ENCODE results near the gene VHLL.
"Not testable (repeated sequence)": the region's sequence is repeated elsewhere in the genome, so short reads cannot be mapped to it uniquely, and the experiment has no call there.

Gene VHLL

DNA sequence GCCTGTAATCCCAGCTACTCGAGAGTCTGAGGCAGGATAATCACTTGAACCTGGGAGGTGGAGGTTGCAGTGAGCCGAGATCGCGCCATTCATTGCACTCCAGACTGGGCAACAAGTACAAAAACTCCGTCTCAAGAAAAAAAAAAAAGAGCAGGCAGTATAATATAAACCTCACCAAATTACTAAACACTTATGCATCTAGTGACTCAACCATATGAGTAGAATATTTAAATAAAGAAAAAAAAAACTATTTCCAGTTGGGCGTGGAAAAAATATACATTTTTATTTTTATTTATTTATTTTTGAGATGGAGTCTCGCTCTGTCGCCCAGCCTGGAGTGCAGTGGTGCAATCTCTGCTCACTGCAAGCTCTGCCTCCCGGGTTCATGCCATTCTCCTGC is 24.1 kb upstream of the VHLL start:
- H3K36me3 ChIP-seq (ENCODE audit: control insufficient read depth, insufficient read depth, low read length): peaks cover 19% of the 10 kb centered on the region
- H3K27ac ChIP-seq (ENCODE audit: low read depth, low read length); H3K4me1 ChIP-seq (ENCODE audit: control insufficient read depth, low read depth, low read length); H3K79me1 ChIP-seq (ENCODE audit: low read length); H3K4me3 ChIP-seq (ENCODE audit: low read length); H3K56ac ChIP-seq (ENCODE audit: low read length); H3K4ac ChIP-seq (ENCODE audit: low read depth, low read length); H2BK15ac ChIP-seq (replicated peaks; ENCODE audit: low read depth); H3K27me3 ChIP-seq (ENCODE audit: insufficient read depth, low read length, poor library complexity); H2BK120ac ChIP-seq (ENCODE audit: low read depth, low read length); H3K18ac ChIP-seq (ENCODE audit: low read length); H3K23ac ChIP-seq (ENCODE audit: low read length); H2AK5ac ChIP-seq (ENCODE audit: low read length); H4K8ac ChIP-seq (ENCODE audit: low read depth, low read length); H4K5ac ChIP-seq (ENCODE audit: low read length); DNase-seq; H2BK5ac ChIP-seq (ENCODE audit: low read length); H3K79me2 ChIP-seq (ENCODE audit: control insufficient read depth, insufficient read depth, low read length); H3K4me2 ChIP-seq (ENCODE audit: low read length); H3K9ac ChIP-seq (ENCODE audit: low read length): not testable (repeated sequence)
- no CpG with 5 or more reads among the region's 9 CpGs for WGBS (ENCODE audit: extremely low coverage, insufficient coverage, low lambda C conversion rate)

DNA sequence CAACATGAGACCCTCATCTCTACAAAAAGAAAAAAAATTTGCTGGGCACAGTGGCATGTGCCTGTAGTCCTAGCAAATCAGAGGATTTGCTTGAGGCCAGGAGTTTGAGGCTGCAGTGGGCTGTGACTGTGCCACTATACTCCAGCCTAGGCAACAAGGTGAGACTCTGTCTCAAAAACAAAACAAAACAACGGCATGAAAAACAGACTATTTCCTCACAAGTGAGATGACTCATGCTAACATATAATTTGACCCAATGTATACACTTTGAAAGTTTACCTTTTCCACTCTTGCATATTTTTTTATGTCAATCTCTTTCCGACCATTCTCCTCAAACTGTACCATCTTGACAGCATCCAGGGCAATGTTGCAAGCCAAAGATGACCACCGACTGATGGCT is 21.5 kb upstream of the VHLL start:
- H3K79me2 ChIP-seq (ENCODE audit: control insufficient read depth, insufficient read depth, low read length): no peaks in the 10 kb centered on the region
- H4K5ac ChIP-seq (ENCODE audit: low read length): no peak overlapping the region
- no peak for DNase-seq
- H3K4me1 ChIP-seq (ENCODE audit: control insufficient read depth, low read depth, low read length): no peaks in the 10 kb centered on the region
- no peak overlapping the region for H3K4me2 ChIP-seq (ENCODE audit: low read length)
- H3K9ac ChIP-seq (ENCODE audit: low read length): no peak overlapping the region
- no CpG with 5 or more reads among the region's 3 CpGs for WGBS (ENCODE audit: extremely low coverage, insufficient coverage, low lambda C conversion rate)
- no peak overlapping the region for H3K4me3 ChIP-seq (ENCODE audit: low read length)
- no peak overlapping the region for H2BK120ac ChIP-seq (ENCODE audit: low read depth, low read length)
- H3K36me3 ChIP-seq (ENCODE audit: control insufficient read depth, insufficient read depth, low read length): peaks cover 31% of the 10 kb centered on the region
- H2BK5ac ChIP-seq (ENCODE audit: low read length): no peak overlapping the region
- no peak overlapping the region for H4K8ac ChIP-seq (ENCODE audit: low read depth, low read length)
- no peak overlapping the region for H2AK5ac ChIP-seq (ENCODE audit: low read length)
- no peak overlapping the region for H2BK15ac ChIP-seq (replicated peaks; ENCODE audit: low read depth)
- no peaks in the 10 kb centered on the region for H3K27me3 ChIP-seq (ENCODE audit: insufficient read depth, low read length, poor library complexity)
- peaks cover 2% of the 10 kb centered on the region for H3K79me1 ChIP-seq (ENCODE audit: low read length)
- no peak overlapping the region for H3K4ac ChIP-seq (ENCODE audit: low read depth, low read length)
- H3K56ac ChIP-seq (ENCODE audit: low read length): no peak overlapping the region
- H3K18ac ChIP-seq (ENCODE audit: low read length): no peak overlapping the region
- no peak overlapping the region for H3K23ac ChIP-seq (ENCODE audit: low read length)
- H3K27ac ChIP-seq (ENCODE audit: low read depth, low read length): no peak overlapping the region

DNA sequence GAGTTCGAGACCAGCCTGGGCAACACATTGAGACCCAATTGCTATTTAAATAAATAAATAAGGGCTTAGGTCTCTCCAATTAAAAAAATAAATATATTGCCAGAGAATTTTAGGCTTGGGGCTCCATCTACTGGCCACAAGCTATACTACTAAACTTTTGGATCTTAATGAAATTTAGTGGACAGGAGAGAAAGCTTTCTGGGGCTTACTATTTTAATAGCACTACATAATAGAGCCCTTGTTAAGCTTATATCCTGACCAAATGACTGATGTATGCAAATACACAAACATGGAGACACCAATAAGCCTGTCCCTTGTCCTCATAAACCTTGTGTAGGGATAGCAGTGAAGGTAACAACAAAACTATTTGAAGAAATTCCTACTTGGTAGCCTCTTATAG is 20.6 kb upstream of the VHLL start:
- Histone ChIP-seq H3K27me3 (ENCODE audit: insufficient read depth, low read length, poor library complexity) (no peaks in the 10 kb centered on the region), H3K79me1 (ENCODE audit: low read length) (peaks cover 2% of the 10 kb centered on the region), H3K56ac (ENCODE audit: low read length) (no peak overlapping the region), H3K4me3 (ENCODE audit: low read length) (no peak overlapping the region), H3K79me2 (ENCODE audit: control insufficient read depth, insufficient read depth, low read length) (no peaks in the 10 kb centered on the region), H3K23ac (ENCODE audit: low read length) (no peak overlapping the region), H3K4me1 (ENCODE audit: control insufficient read depth, low read depth, low read length) (no peaks in the 10 kb centered on the region), H2BK120ac (ENCODE audit: low read depth, low read length) (no peak overlapping the region), H3K36me3 (ENCODE audit: control insufficient read depth, insufficient read depth, low read length) (peaks cover 31% of the 10 kb centered on the region), H4K5ac (ENCODE audit: low read length) (no peak overlapping the region), H3K4me2 (ENCODE audit: low read length) (no peak overlapping the region), H2BK5ac (ENCODE audit: low read length) (no peak overlapping the region), H3K4ac (ENCODE audit: low read depth, low read length) (no peak overlapping the region), H3K18ac (ENCODE audit: low read length) (no peak overlapping the region), H2AK5ac (ENCODE audit: low read length) (no peak overlapping the region), H4K8ac (ENCODE audit: low read depth, low read length) (no peak overlapping the region), H3K27ac (ENCODE audit: low read depth, low read length) (no peak overlapping the region), H3K9ac (ENCODE audit: low read length) (no peak overlapping the region), H2BK15ac (replicated peaks; ENCODE audit: low read depth) (no peak overlapping the region)
- DNase-seq: peak; percentile 22
- no CpG with 5 or more reads among the region's 1 CpG for WGBS (ENCODE audit: extremely low coverage, insufficient coverage, low lambda C conversion rate)

DNA sequence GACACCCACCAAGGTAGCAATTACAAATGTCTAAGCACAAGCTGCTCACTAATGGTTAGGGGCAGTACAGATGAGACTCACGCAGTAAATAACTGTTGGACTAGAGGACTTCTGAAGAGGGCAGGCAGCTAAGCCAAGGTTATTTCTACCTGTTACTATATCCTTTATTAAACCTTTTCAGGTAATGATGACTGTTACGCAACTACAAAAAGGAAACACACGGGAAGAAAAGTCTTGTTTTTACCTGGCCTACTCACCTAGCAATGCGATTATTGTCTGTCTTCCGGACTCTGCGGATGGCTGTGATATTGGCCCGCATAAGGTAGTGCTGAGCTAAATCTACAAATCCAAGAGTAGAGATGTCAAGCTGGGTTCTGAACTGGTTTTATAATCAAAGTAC is 17.8 kb upstream of the VHLL start:
- no peak overlapping the region for H4K8ac ChIP-seq (ENCODE audit: low read depth, low read length)
- no peak for DNase-seq
- H3K9ac ChIP-seq (ENCODE audit: low read length): no peak overlapping the region
- H2AK5ac ChIP-seq (ENCODE audit: low read length): no peak overlapping the region
- no CpG with 5 or more reads among the region's 7 CpGs for WGBS (ENCODE audit: extremely low coverage, insufficient coverage, low lambda C conversion rate)
- H3K4me3 ChIP-seq (ENCODE audit: low read length): no peak overlapping the region
- H3K27me3 ChIP-seq (ENCODE audit: insufficient read depth, low read length, poor library complexity): no peaks in the 10 kb centered on the region
- H3K4me2 ChIP-seq (ENCODE audit: low read length): no peak overlapping the region
- no peaks in the 10 kb centered on the region for H3K79me2 ChIP-seq (ENCODE audit: control insufficient read depth, insufficient read depth, low read length)
- no peak overlapping the region for H3K56ac ChIP-seq (ENCODE audit: low read length)
- H3K27ac ChIP-seq (ENCODE audit: low read depth, low read length): no peak overlapping the region
- no peak overlapping the region for H3K18ac ChIP-seq (ENCODE audit: low read length)
- no peaks in the 10 kb centered on the region for H3K4me1 ChIP-seq (ENCODE audit: control insufficient read depth, low read depth, low read length)
- no peak overlapping the region for H3K23ac ChIP-seq (ENCODE audit: low read length)
- peaks cover 2% of the 10 kb centered on the region for H3K79me1 ChIP-seq (ENCODE audit: low read length)
- no peak overlapping the region for H4K5ac ChIP-seq (ENCODE audit: low read length)
- H2BK5ac ChIP-seq (ENCODE audit: low read length): no peak overlapping the region
- H3K4ac ChIP-seq (ENCODE audit: low read depth, low read length): no peak overlapping the region
- no peak overlapping the region for H2BK120ac ChIP-seq (ENCODE audit: low read depth, low read length)
- peaks cover 37% of the 10 kb centered on the region for H3K36me3 ChIP-seq (ENCODE audit: control insufficient read depth, insufficient read depth, low read length)
- H2BK15ac ChIP-seq (replicated peaks; ENCODE audit: low read depth): no peak overlapping the region

DNA sequence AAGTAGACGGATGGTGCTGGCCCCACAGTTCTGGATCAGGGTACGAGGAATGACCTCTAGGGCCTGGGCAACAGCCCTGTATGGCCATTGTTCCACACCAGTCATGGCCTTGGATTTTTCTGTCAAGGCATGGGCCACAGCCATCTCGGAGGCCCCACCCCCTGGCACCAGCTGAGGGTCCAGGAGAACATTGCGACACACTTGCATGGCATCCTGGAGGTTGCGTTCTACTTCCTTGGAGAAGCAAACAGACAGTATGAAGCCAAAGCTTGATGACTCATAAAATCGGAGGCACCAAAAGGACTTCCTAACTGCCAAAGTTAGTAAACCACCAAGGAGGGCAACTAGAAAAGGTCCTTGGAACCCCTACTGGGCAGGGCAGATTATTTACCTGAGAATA is 11.9 kb upstream of the VHLL start:
- H4K8ac ChIP-seq (ENCODE audit: low read depth, low read length): no peak overlapping the region
- no peak overlapping the region for H3K4me3 ChIP-seq (ENCODE audit: low read length)
- H3K4ac ChIP-seq (ENCODE audit: low read depth, low read length): no peak overlapping the region
- no peak overlapping the region for H3K9ac ChIP-seq (ENCODE audit: low read length)
- no peak for DNase-seq
- no peaks in the 10 kb centered on the region for H3K79me2 ChIP-seq (ENCODE audit: control insufficient read depth, insufficient read depth, low read length)
- H3K18ac ChIP-seq (ENCODE audit: low read length): no peak overlapping the region
- no peak overlapping the region for H3K56ac ChIP-seq (ENCODE audit: low read length)
- H3K4me1 ChIP-seq (ENCODE audit: control insufficient read depth, low read depth, low read length): no peaks in the 10 kb centered on the region
- H3K27me3 ChIP-seq (ENCODE audit: insufficient read depth, low read length, poor library complexity): no peaks in the 10 kb centered on the region
- no CpG with 5 or more reads among the region's 6 CpGs for WGBS (ENCODE audit: extremely low coverage, insufficient coverage, low lambda C conversion rate)
- no peak overlapping the region for H3K23ac ChIP-seq (ENCODE audit: low read length)
- H3K79me1 ChIP-seq (ENCODE audit: low read length): no peaks in the 10 kb centered on the region
- H2AK5ac ChIP-seq (ENCODE audit: low read length): no peak overlapping the region
- no peak overlapping the region for H3K4me2 ChIP-seq (ENCODE audit: low read length)
- H2BK5ac ChIP-seq (ENCODE audit: low read length): no peak overlapping the region
- H3K36me3 ChIP-seq (ENCODE audit: control insufficient read depth, insufficient read depth, low read length): peaks cover 30% of the 10 kb centered on the region
- no peak overlapping the region for H4K5ac ChIP-seq (ENCODE audit: low read length)
- H3K27ac ChIP-seq (ENCODE audit: low read depth, low read length): no peak overlapping the region
- H2BK15ac ChIP-seq (replicated peaks; ENCODE audit: low read depth): no peak overlapping the region
- H2BK120ac ChIP-seq (ENCODE audit: low read depth, low read length): no peak overlapping the region

DNA sequence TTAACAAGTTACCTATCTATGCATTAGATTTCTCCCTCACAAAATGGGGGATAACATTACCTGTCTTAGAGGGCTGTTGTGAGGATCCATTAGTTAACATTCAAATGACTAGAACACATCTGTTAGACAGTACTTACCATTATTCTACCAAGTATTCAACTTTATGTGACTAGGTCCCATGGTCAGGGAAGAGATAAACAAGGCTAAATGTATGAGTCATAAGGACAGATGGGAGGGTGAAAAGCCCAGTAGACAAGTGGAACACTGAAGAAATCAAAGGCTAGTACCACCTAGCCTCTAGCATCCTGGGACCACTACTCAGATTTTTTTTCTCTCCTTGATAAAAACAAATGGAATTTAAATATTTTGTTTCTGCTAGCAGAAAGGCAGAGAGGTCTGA is 9.0 kb upstream of the VHLL start:
- Histone ChIP-seq H4K8ac (ENCODE audit: low read depth, low read length) (no peak overlapping the region), H3K4ac (ENCODE audit: low read depth, low read length) (no peak overlapping the region), H2BK120ac (ENCODE audit: low read depth, low read length) (no peak overlapping the region), H3K27me3 (ENCODE audit: insufficient read depth, low read length, poor library complexity) (no peaks in the 10 kb centered on the region), H2AK5ac (ENCODE audit: low read length) (no peak overlapping the region), H3K4me1 (ENCODE audit: control insufficient read depth, low read depth, low read length) (no peaks in the 10 kb centered on the region), H4K5ac (ENCODE audit: low read length) (no peak overlapping the region), H3K23ac (ENCODE audit: low read length) (no peak overlapping the region), H3K36me3 (ENCODE audit: control insufficient read depth, insufficient read depth, low read length) (peaks cover 25% of the 10 kb centered on the region), H3K79me2 (ENCODE audit: control insufficient read depth, insufficient read depth, low read length) (no peaks in the 10 kb centered on the region), H3K56ac (ENCODE audit: low read length) (no peak overlapping the region), H3K4me2 (ENCODE audit: low read length) (no peak overlapping the region), H3K79me1 (ENCODE audit: low read length) (no peaks in the 10 kb centered on the region), H3K27ac (ENCODE audit: low read depth, low read length) (no peak overlapping the region), H3K9ac (ENCODE audit: low read length) (no peak overlapping the region), H3K4me3 (ENCODE audit: low read length) (no peak overlapping the region), H3K18ac (ENCODE audit: low read length) (no peak overlapping the region), H2BK15ac (replicated peaks; ENCODE audit: low read depth) (no peak overlapping the region), H2BK5ac (ENCODE audit: low read length) (no peak overlapping the region)
- no peak for DNase-seq

Data from mesendoderm (in vitro differentiated cells).